Cardiac fibroblast (primary cell): ENCODE measurements around the gene GOLGA3.
A peak's percentile ranks its signal among the peaks of the same experiment; 100 is the strongest.
"Not testable (repeated sequence)": the region's sequence is repeated elsewhere in the genome, so short reads cannot be mapped to it uniquely, and the experiment has no call there.

Source experiments
- DNase-seq, 2 donors: peaks; one replicate each; pipeline versions ENCODE4 v3.0.0 to v3.0.0-alpha.2; 2010; ENCODE audit warnings: low read depth in 2 of 2
- H3K4me3 ChIP-seq, 2 donors: replicated peaks in 1 of 2; 1 replicate in 1 of 2; 2 replicates in 1 of 2; pipeline ENCODE4 v1.5.1; 2011; ENCODE audit warnings: low read depth in 2 of 2, low read length in 2 of 2, mild to moderate bottlenecking in 2 of 2, moderate library complexity in 1 of 2
- TF ChIP-seq, protein P1 (sequence below): IDR thresholded peaks from one replicate; pipeline ENCODE4 v1.5.1; 2011; ENCODE audit warnings: low read depth, mild to moderate bottlenecking, low read length, inconsistent platforms

The GOLGA3 gene, protein sequence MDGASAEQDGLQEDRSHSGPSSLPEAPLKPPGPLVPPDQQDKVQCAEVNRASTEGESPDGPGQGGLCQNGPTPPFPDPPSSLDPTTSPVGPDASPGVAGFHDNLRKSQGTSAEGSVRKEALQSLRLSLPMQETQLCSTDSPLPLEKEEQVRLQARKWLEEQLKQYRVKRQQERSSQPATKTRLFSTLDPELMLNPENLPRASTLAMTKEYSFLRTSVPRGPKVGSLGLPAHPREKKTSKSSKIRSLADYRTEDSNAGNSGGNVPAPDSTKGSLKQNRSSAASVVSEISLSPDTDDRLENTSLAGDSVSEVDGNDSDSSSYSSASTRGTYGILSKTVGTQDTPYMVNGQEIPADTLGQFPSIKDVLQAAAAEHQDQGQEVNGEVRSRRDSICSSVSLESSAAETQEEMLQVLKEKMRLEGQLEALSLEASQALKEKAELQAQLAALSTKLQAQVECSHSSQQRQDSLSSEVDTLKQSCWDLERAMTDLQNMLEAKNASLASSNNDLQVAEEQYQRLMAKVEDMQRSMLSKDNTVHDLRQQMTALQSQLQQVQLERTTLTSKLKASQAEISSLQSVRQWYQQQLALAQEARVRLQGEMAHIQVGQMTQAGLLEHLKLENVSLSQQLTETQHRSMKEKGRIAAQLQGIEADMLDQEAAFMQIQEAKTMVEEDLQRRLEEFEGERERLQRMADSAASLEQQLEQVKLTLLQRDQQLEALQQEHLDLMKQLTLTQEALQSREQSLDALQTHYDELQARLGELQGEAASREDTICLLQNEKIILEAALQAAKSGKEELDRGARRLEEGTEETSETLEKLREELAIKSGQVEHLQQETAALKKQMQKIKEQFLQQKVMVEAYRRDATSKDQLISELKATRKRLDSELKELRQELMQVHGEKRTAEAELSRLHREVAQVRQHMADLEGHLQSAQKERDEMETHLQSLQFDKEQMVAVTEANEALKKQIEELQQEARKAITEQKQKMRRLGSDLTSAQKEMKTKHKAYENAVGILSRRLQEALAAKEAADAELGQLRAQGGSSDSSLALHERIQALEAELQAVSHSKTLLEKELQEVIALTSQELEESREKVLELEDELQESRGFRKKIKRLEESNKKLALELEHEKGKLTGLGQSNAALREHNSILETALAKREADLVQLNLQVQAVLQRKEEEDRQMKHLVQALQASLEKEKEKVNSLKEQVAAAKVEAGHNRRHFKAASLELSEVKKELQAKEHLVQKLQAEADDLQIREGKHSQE (N-terminal part only)

DNA sequence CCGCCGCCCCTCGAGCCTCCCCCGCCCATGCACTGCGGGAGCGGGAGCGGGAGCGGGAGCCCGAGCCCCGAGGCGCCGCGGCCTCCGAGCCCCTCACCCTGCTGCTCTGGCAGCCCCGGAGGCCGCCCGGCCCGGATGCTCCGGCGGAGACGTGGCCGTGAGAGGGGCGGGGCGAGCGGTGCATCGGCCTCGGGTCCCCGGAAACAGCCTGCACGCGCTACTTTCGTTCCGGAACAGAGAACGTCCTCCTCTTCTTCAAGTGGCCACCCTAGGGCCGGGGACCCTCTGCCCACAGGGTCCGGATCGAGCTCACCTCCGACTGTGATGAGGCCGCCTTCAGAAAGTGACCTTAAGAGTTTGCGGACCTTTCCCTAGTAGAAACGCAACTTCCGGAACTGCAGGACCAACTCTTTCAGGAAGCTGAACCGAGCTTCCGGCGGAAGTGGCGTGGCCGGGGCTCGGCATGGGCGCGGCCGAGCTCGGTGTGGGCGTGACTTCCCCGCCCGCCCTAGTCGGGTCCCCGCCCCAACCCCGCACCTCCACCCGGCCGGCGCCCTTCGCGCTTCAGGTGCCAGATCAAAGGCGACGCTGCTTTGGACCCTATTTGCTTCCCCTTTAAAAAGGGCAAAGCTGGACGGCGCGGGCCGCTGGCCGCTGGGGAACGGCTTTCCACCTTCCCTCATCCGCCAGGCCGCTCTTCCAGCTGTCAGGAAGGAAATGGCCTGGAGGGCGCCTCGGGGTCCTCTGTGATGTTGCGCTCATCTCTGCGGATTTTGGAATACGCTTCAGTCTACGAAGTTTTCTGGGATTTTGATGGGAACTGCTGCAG is at the start of gene GOLGA3:
GOLGA3 (minus strand) TSS at position 164 of the 829 bp plus-strand sequence. CDS start 6,741 bp downstream, outside the sequence.
- peak; percentile 95 to 96 for DNase-seq
- TF ChIP-seq, protein P1, sequence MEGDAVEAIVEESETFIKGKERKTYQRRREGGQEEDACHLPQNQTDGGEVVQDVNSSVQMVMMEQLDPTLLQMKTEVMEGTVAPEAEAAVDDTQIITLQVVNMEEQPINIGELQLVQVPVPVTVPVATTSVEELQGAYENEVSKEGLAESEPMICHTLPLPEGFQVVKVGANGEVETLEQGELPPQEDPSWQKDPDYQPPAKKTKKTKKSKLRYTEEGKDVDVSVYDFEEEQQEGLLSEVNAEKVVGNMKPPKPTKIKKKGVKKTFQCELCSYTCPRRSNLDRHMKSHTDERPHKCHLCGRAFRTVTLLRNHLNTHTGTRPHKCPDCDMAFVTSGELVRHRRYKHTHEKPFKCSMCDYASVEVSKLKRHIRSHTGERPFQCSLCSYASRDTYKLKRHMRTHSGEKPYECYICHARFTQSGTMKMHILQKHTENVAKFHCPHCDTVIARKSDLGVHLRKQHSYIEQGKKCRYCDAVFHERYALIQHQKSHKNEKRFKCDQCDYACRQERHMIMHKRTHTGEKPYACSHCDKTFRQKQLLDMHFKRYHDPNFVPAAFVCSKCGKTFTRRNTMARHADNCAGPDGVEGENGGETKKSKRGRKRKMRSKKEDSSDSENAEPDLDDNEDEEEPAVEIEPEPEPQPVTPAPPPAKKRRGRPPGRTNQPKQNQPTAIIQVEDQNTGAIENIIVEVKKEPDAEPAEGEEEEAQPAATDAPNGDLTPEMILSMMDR = no peak
- peak within 1 kb of the TSS; percentile 98 to 99 for H3K4me3 ChIP-seq

DNA sequence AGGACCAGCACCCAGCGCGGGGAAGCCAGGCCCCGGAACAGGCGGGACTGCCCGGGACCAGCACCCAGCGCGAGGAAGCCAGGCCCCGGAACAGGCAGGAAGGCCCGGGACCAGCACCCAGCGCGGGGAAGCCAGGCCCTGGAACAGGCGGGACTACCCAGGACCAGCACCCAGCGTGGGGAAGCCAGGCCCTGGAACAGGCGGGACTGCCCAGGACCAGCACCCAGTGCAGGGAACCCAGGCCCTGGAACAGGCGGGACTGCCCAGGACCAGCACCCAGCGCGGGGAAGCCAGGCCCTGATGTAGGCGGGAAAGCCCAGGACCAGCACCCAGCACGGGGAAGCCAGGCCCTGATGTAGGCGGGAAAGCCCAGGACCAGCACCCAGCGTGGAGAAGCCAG is 46.0 kb upstream of the GOLGA3 start:
- H3K4me3 ChIP-seq, DNase-seq: not testable (repeated sequence)

DNA sequence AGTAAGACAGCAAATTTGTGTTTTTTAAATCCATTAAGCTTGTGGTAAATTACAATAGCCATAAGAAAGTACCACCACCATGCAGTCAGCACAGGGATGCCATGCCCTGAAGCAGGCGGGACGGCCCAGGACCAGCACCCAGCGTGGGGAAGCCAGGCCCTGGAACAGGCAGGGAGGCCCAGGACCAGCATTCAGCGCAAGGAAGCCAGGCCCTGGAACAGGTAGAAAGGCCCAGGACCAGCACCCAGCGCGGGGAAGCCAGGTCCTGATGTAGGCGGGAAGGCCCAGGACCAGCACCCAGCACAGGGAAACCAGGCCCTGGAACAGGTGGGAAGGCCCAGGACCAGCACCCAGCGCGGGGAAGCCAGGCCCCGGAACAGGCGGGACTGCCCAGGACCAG is 45.5 kb upstream of the GOLGA3 start:
- H3K4me3 ChIP-seq = no peak overlapping the region
- no peak for DNase-seq
- TF ChIP-seq, protein P1 = no peak

DNA sequence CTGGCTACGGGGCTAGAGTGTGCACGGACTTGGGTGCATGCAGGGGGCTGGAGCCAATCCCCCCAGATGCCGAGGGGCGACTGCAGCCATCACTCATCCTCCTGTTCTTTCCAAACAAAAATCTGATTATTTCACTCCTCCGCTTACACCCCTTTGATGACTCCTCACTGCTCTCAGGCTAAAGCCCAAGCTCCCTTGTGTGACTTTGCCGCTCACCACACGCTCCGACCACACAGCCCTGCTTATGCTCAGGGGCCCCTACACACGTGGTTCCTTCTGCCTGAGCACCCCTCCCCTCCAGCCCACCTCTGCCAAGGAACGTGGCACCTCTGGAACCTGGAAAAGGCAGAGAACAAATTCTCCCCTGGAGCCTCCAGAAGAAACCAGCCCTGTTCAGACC is 45.1 kb upstream of the GOLGA3 start:
- H3K4me3 ChIP-seq = no peak overlapping the region
- DNase-seq = no peak
- TF ChIP-seq, protein P1 = no peak

DNA sequence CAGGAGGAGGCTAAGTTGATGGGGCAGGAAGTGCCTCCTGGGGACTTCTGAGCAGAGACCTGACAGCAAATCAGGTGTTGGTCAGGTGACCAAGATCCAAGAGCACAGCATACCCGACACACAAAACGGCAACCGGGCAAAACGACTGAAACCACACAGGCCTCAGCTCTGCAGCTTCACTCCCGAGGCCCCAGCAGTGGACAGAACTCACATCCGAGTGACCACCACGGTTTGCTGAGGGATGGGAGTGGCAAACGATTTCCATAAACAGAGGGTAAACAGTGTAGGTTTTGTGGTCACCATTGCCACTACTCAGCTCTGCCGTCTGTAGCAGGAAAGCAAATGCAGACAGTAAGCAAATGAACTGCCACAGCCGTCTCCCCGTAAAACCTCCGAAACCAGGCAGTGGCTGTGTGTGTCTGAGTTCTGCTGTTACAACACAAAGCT is 44.3 kb upstream of the GOLGA3 start:
- no peak for DNase-seq
- TF ChIP-seq, protein P1 = no peak

DNA sequence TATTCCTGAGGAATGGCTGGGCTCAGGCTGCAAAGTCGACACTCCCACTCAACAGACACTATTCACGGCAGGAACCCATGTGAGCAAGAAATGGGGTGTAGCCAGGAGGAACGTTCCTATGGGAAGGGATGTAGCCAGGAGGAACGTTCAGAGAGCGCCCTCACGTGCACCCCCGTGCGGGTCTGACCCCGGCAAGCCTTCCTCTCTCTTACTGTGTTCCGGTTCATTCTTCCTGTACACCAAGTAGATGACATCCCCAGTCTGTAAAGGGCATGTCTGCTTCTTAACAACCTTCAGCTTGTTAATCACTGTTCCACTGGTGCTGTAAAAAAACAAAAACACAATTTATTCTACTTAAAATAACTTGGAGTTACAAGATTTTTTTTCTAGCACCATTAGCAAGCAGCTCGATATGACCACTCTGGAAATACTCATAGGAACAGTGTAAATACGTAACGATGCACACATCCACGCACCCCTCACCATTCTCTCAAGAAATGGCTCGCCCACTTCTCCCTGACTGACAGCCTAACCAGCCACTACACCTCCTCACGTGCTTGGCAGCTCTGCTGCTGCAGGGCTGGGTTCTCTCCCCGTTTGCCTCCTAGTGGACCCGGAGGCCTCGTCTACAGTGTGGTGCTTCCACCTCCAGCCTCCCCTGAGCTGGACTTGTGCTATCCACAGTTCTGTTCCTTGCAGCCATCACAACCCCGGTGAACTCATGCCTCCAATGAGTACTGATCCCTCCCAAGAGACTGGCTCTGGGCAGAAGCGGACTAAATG is 43.6 kb upstream of the GOLGA3 start:
- TF ChIP-seq, protein P1 = no peak
- no peak overlapping the region for H3K4me3 ChIP-seq

More for the DNA sequence above, 44.3 kb upstream of the GOLGA3 start:
- no peak overlapping the region for H3K4me3 ChIP-seq

More for the DNA sequence above, 43.6 kb upstream of the GOLGA3 start:
- no peak for DNase-seq
